Activated CD8-positive, alpha-beta memory T cell treated with anti-CD3 and anti-CD28 coated beads for 48 hours (primary cell): ENCODE data around the gene TMEM181.

Experiments used
- DNase-seq, 3 experiments: peaks; one replicate each; pipeline ENCODE4 v3.0.0-alpha.2; 2020; ENCODE audit warnings: low read depth in 2 of 3, low spot score in 2 of 3

Gene TMEM181

DNA sequence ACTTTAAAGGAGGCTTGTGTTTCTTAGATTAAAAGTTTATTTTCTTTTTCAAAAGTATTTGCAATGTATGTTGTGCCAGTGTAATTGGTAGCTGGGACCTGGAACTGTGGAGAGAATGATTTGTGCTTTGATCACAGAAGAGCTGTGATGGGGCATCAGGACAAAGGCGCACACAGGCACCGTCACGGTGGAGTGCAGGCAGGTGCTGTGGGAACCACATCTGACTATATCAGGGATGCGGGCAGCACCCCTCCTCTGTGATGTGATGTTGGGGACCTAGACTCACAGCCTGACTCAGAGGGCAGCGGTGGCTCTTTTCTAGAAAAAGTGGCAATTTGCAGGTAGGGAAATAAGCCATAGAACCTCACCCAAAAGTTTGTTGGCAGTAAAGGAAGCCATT lies 124.4 kb downstream of the TMEM181 start:
- DNase-seq, result no peak

DNA sequence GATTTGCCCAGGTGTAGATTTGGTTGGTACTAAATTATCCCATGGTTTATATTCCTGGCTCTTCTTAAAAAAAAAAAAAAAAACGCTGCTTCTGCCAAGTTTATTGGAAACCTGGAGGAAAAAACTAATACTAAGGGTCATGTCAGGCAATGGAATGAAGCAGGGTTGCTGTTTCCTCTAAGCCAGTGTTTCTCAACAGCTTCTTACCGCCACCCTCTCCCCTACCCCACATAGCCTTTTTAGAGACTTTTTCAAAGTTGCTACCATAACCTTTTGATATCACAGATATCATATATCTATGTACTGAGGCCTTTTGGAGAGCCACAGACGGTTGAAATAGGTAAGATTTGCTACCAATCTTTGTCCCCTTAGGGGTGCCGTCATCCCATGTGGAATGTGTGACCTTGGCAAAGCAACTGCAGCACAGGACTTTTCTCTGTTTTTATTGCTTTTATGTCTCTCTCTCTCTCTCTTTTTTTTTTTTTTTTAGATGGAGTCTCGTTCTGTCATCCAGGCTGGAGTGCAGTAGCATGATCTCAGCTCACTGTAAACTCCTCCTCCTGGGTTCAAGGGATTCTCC lies 124.9 kb downstream of the TMEM181 start:
- no peak for DNase-seq
